ENCODE measurements around the gene LIN54.

GRCh38 chr4:82890901-82891706, 119.5 kb downstream of the LIN54 start, which contains the start of gene SEC31A:
- TF ChIP-seq, protein P1, sequence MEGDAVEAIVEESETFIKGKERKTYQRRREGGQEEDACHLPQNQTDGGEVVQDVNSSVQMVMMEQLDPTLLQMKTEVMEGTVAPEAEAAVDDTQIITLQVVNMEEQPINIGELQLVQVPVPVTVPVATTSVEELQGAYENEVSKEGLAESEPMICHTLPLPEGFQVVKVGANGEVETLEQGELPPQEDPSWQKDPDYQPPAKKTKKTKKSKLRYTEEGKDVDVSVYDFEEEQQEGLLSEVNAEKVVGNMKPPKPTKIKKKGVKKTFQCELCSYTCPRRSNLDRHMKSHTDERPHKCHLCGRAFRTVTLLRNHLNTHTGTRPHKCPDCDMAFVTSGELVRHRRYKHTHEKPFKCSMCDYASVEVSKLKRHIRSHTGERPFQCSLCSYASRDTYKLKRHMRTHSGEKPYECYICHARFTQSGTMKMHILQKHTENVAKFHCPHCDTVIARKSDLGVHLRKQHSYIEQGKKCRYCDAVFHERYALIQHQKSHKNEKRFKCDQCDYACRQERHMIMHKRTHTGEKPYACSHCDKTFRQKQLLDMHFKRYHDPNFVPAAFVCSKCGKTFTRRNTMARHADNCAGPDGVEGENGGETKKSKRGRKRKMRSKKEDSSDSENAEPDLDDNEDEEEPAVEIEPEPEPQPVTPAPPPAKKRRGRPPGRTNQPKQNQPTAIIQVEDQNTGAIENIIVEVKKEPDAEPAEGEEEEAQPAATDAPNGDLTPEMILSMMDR (IDR thresholded peaks at IDR 0.05), result no peak
- no peak for TF ChIP-seq ZNF219 (CRISPR knock-in tag; IDR thresholded peaks at IDR 0.05; ENCODE audit: borderline replicate concordance)
- TF ChIP-seq JUN (CRISPR knock-in tag; IDR thresholded peaks at IDR 0.05), result peak; percentile 58; the same call in 1 of the 2 replicates
